ENCODE data around the gene PRICKLE4.

PRICKLE4 gene

GRCh38 chr6:41780551-41781365 is at the start of gene PRICKLE4:
Gene PRICKLE4 (plus strand): TSS chr6:41780782. CDS start chr6:41783474, 2,692 bp downstream.
- no peak for DNase-seq (ENCODE audit: low read depth in 2 of 2)

GRCh38 chr6:41731561-41732086 is 49.0 kb upstream of the PRICKLE4 start:
- DNase-seq (ENCODE audit: low read depth in 2 of 2): no peak

GRCh38 chr6:41732149-41732548 is 48.4 kb upstream of the PRICKLE4 start:
- no peak for DNase-seq (ENCODE audit: low read depth in 2 of 2)

- peak; percentile 28 to 33 for DNase-seq (ENCODE audit: low read depth in 2 of 2)
Measured at GRCh38 chr6:41732591-41733359, 47.8 kb upstream of the PRICKLE4 start.

- no peak for DNase-seq (ENCODE audit: low read depth in 2 of 2)
Measured at GRCh38 chr6:41733360-41733706, 47.2 kb upstream of the PRICKLE4 start.

GRCh38 chr6:41733707-41734665 is 46.6 kb upstream of the PRICKLE4 start:
- DNase-seq (ENCODE audit: low read depth in 2 of 2): peak; percentile 42 to 48

GRCh38 chr6:41734666-41735426 is 45.7 kb upstream of the PRICKLE4 start:
- DNase-seq (ENCODE audit: low read depth in 2 of 2): peak; percentile 48 to 56

- peak; percentile 82 to 88 for DNase-seq (ENCODE audit: low read depth in 2 of 2)
Measured at GRCh38 chr6:41735427-41736185, 45.0 kb upstream of the PRICKLE4 start, which contains the start of gene TFEB. Gene TFEB (minus strand): TSS chr6:41735608. CDS start chr6:41691213, 44,395 bp downstream.

GRCh38 chr6:41736186-41736733 is 44.3 kb upstream of the PRICKLE4 start:
- DNase-seq (ENCODE audit: low read depth in 2 of 2): no peak

- no peak for DNase-seq (ENCODE audit: low read depth in 2 of 2)
Measured at GRCh38 chr6:41736800-41737555, 43.6 kb upstream of the PRICKLE4 start.

GRCh38 chr6:41737591-41738130 is 42.9 kb upstream of the PRICKLE4 start:
- no peak for DNase-seq (ENCODE audit: low read depth in 2 of 2)

- DNase-seq (ENCODE audit: low read depth in 2 of 2): no peak
Measured at GRCh38 chr6:41739041-41739440, 41.5 kb upstream of the PRICKLE4 start.

- DNase-seq (ENCODE audit: low read depth in 2 of 2): no peak
Measured at GRCh38 chr6:41740366-41741162, 40.0 kb upstream of the PRICKLE4 start.

GRCh38 chr6:41741625-41742490 is 38.7 kb upstream of the PRICKLE4 start:
- DNase-seq (ENCODE audit: low read depth in 2 of 2): no peak

- DNase-seq (ENCODE audit: low read depth in 2 of 2): no peak
Measured at GRCh38 chr6:41743406-41744235, 37.0 kb upstream of the PRICKLE4 start.

- DNase-seq (ENCODE audit: low read depth in 2 of 2): no peak
Measured at GRCh38 chr6:41744236-41744787, 36.3 kb upstream of the PRICKLE4 start.
